ENCODE measurements around the gene CDK14. TPM values are rescaled to one million over a fixed set of nuclear protein-coding genes. Genes with fewer than 3 reads are reported as not detected.
"Not testable (repeated sequence)": the region's sequence is repeated elsewhere in the genome, so short reads cannot be mapped to it uniquely, and the experiment has no call there.

The CDK14 gene
- total RNA-seq, 1 experiment from 2014 or later, result 9.3 TPM

DNA sequence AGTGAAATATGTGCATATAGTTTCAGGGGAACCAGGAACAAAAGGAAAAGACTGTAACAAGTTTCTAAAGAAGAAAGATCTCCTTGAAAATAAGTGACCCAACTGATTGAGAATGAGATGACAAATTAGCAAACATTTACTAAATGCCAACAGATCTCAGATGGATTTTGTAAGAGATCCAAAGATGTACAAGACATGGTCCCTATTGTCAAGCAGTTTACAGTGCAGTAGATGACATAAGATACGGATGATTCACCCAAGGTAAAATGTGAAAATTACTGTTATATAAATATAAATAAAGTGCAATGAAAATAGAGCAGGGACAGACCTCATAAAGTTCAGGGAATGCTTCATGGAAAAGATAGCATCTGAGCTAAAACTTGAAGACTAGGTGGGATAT lies 546.6 kb downstream of the CDK14 start:
- DNase-seq (ENCODE audit: low read depth), result no peak

DNA sequence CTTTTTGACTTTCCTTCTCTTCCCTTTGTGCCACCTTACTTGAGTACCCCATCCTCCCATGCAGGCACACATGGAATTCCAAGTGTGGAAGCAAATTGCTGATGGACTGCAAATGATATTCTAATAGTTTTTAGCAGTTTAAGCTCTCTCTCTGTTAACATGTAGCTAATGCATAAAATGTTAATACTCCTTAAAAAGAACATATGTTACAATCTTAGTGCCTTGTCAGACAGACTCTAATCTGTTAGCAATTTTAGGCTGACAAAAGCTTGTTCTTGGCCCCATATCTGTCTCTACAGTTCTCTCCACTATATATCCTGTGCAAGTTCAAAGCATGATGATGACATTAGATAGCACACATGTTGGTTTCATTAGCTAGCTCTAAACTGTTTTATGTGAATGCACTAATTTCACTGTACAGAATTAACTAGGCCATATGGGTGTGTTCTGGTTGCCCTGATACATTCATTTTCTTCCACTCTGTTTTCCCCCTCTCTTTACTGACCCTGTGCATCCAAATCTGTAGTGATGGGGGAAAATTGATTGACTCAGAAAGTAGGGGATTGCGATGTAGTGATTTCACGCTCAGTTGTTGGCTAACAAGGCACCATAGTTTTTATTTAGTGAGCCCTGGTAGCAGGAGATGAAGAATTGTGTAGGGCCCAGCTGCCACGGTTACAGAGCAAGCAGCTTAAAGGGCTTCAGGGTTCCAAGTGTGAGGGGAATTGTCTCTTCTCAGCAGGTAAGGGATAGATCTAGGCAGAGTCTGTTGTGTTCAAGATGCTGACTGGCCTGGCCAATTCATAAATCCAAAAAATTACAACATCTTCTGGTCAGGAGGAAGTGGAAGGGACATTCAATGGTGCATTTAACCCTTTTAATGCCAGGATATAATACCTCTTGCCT lies 553.5 kb downstream of the CDK14 start:
- DNase-seq (ENCODE audit: low read depth), result no peak

GRCh38 chr7:91151916-91152315 lies 555.8 kb downstream of the CDK14 start:
- peak; percentile 33 for DNase-seq (ENCODE audit: low read depth)

- no peak for DNase-seq (ENCODE audit: low read depth)
These were observed 560.4 kb downstream of the CDK14 start for GRCh38 chr7:91156316-91157185.

DNA sequence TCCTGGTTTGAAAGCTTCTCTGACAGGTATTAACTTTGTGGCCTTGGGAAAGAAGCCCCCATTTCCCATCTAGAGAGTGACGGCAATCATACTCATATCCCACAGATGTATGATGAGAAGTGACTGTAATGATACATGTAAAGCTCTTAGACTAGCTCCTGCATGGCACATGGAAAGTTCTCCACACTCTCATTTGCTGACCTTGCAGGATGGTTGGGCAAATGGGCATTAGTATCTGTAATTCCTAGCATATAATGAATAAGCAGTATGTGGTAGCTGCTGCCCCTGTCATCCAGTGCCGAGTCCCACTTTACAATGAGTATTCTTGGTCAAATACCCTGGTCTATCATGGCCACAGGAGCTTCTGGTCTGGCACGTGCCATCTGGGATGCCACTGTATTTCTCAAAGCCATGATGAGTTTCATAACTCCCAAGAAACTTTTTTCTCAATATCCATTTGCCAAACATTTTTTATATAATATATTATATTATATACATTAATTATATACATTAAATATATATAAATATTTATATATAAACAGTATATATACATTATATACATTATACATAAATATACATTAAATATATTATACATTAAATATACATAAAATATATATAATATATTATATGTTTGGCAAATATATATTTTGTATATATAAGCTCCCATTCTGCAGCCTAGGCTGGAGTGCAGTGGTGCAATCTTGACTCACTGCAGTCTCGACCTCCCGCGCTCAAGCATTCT lies 561.6 kb downstream of the CDK14 start:
- DNase-seq (ENCODE audit: low read depth), result no peak

DNA sequence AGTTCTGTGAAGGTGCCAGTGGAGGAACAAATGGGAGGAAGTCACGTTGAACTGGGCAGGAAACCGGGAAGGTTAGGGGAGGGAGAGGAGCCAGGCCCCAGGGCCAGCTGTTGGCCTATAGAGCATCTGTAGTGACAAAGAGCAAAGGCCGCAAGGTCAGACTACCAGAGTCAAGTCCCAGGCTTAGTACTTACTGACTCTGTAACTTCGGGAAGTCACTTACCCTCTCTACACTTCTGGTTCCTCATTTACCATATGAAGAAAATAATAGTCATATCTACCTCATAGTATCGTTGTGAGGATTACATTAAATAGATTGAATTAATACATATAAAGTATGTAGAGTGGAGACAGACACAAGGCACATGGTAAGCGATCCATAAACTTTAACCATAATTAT lies 566.3 kb downstream of the CDK14 start:
- no peak for DNase-seq (ENCODE audit: low read depth)

GRCh38 chr7:91164506-91164905 lies 568.4 kb downstream of the CDK14 start:
- no peak for DNase-seq (ENCODE audit: low read depth)

GRCh38 chr7:91165006-91165845 lies 569.1 kb downstream of the CDK14 start:
- DNase-seq (ENCODE audit: low read depth), result peak; percentile 70

- no peak for DNase-seq (ENCODE audit: low read depth)
These were observed 569.7 kb downstream of the CDK14 start for GRCh38 chr7:91165846-91166230.

GRCh38 chr7:91168871-91169829 lies 573.0 kb downstream of the CDK14 start:
- DNase-seq (ENCODE audit: low read depth), result no peak

DNA sequence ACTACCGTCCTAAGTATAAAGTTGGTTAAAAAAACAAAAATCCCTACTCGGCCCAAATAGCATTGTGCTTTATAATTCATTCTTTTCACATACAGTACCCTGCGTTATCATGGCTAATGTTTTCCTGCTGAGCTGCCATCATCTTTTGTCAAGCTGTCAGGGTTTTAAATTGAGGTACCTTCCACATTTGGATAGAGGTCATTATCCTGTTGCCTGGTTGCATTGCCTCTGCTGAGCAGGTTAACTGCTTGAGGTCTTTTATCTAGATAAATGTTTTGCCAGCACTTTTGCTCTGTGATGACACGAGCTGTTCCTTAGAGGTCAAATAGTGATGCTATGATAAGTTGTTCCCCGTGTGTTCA lies 573.7 kb downstream of the CDK14 start:
- DNase-seq (ENCODE audit: low read depth), result no peak

DNA sequence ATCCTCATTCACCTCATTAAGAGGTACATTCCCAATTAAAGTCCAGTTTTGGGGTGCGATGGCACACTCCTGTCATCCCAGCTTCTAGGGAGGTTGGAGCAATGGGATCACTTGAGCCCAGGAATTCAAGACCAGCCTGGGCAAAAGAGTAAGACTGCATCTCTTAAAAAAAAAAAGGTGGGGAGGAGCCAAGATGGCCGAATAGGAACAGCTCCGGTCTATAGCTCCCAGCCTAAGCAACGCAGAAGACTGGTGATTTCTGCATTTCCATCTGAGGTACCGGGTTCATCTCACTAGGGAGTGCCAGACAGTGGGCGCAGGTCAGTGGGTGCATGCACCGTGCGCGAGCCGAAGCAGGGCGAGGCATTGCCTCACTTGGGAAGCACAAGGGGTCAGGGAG lies 577.1 kb downstream of the CDK14 start:
- not testable (repeated sequence) for DNase-seq (ENCODE audit: low read depth)

DNA sequence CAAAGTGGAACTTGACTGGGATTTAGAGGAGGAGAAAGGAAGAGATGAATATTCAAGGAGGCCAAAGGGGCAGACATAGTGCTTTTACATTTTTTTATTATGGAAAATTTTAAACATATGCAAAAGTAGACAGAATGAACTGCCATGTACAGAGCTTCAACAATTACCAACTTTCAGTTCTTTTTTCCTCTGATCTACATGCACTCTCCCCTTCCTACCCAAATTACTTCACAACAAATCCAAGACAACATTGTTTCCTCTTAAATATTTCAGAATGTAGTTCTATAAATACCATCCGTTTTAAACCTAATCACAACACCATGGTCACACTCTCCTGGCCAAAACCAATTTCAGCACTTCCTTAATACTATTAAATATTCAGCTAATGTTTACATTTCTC lies 584.6 kb downstream of the CDK14 start:
- DNase-seq (ENCODE audit: low read depth), result no peak

DNA sequence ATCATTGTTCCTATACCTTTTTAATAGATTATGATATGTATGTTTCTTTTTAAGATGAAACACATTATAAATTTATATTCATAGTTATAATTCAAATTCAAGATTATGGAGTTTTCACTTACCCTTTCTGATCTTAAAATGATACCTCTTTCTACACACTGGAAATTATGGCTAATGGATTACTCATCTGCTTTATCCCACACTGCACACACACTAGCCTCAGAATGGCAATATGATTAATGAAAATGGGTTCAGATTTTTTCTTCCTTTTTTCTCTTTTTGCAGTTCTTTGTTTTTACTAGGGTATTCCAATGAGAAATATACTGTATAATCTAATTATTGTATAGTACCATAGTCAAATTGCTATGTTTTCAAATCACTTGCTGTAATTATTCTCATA lies 585.8 kb downstream of the CDK14 start:
- DNase-seq (ENCODE audit: low read depth), result peak; percentile 18

GRCh38 chr7:91182819-91183764 lies 587.0 kb downstream of the CDK14 start:
- DNase-seq (ENCODE audit: low read depth), result peak; percentile 91

DNA sequence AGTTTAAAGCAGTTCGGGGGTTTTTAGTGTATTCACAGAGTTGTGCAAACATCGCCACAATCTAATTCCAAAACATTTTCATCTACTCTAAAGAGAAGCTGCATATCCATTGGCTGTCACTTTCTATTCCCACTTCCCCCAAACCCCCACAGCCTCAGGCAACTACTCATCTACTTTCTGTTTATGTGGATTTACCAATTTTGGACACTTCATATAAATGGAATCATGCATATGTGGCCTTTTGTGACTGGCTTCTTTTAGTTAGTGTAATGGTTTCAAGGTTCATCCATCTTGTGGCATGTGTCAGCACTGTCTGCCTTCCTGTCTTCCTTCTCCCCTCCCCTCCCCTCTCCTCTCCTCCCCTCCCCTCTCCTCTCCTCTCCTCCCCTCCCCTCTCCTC lies 589.6 kb downstream of the CDK14 start:
- DNase-seq (ENCODE audit: low read depth), result peak; percentile 54

GRCh38 chr7:91187061-91187460 lies 590.9 kb downstream of the CDK14 start:
- DNase-seq (ENCODE audit: low read depth), result no peak

DNA sequence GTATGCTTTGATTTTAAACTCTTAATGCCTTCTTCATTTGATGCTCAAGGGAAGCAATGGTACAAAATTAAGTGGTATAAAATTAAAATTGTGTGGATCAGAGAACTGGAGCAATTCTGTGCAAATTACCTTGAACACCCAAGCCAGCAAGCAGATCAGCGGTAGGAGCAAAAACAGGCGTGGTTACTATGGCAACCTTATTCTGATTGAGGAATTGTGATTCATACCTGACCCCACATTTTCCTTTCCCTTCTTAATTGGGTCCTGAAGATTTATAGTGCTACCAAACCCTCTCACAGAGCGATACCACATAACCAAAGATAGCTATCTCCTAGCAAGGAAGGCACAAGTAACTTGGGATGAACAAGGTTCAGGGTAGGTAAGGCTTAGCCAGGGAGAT lies 595.6 kb downstream of the CDK14 start:
- peak; percentile 3 for DNase-seq (ENCODE audit: low read depth)

DNA sequence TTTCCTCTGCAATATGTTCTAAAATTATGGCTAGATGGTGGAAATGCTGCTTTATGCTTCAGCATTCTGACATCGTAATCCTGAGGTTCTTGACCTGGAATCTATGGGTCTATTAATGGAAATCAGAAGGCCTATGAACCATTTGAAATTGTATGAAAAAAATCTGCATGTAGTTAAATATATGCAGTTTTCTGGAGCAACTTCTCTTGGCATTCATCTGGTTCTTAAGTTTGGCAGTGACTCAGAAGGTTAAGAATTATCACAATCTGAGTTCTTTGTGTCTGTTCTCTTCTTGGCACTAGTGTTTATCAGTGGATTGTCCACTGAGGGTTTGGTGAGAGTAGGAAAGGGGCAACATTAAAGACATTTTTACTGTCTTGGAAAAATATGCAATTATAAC lies 597.0 kb downstream of the CDK14 start:
- DNase-seq (ENCODE audit: low read depth), result no peak
